Upper lobe of left lung (tissue), 4 donors: ENCODE data around the gene SP140.

Experiments
- CTCF ChIP-seq, 6 experiments: fragments of 450-650 bp in 4 of 6; fragments of 200-600 bp in 2 of 6; sonication (generic) in 2 of 6; IDR thresholded peaks; one replicate each; pipeline ENCODE4 v1.5.1; 2016 to 2019; ENCODE audit warnings: antibody characterized with exemption in 6 of 6
- POLR2A ChIP-seq, 4 donors: fragments of 450-650 bp; IDR thresholded peaks; one replicate each; pipeline ENCODE4 v1.5.1; 2016 to 2017; ENCODE audit warnings: antibody characterized with exemption in 4 of 4, mild to moderate bottlenecking in 2 of 4
- POLR2AphosphoS5 ChIP-seq, 2 donors: sonication (generic); formaldehyde crosslinking; IDR thresholded peaks; one replicate each; pipeline ENCODE4 v1.5.1; 2017; ENCODE audit warnings: antibody characterized with exemption in 2 of 2

- TF ChIP-seq CTCF (IDR thresholded peaks at IDR 0.05) (no peak), POLR2A (IDR thresholded peaks at IDR 0.05) (no peak), POLR2AphosphoS5 (IDR thresholded peaks at IDR 0.05) (no peak)
Measured at GRCh38 chr2:230179907-230180306, 45.6 kb upstream of the SP140 start.
